HG02884 (cell line): ENCODE data around the gene TMEM43.

Experiments
- ATAC-seq: cut with Tn5 transposase; IDR thresholded peaks from one replicate; pipeline ENCODE4 v1.9.1; 2021; ENCODE audit warnings: mild to moderate bottlenecking, moderate library complexity; ENCODE audit not compliant: unreplicated experiment

TMEM43 gene

DNA sequence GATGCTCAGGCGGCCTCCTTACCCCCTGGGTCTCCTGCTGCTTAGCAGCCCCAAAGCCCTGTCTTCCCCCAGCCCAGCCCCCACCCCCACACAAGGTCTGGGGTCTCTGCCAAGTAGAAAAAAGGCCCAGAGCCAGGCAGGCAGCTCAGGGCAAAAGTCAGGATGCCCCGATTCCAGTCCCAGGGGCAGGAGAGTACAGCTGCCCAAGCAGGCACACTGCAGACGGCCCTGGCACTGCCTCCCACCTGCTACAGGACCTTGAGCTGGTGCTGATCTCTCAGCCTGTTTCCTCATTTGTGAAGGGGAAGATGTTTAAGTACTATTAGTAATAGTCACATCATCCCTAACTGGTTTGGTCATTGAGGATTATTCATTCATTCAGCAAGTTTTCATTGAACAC lies 12.6 kb downstream of the TMEM43 start:
- no peak for ATAC-seq

- ATAC-seq, result no peak
Observed at GRCh38 chr3:14138109-14138877, 13.4 kb downstream of the TMEM43 start.

DNA sequence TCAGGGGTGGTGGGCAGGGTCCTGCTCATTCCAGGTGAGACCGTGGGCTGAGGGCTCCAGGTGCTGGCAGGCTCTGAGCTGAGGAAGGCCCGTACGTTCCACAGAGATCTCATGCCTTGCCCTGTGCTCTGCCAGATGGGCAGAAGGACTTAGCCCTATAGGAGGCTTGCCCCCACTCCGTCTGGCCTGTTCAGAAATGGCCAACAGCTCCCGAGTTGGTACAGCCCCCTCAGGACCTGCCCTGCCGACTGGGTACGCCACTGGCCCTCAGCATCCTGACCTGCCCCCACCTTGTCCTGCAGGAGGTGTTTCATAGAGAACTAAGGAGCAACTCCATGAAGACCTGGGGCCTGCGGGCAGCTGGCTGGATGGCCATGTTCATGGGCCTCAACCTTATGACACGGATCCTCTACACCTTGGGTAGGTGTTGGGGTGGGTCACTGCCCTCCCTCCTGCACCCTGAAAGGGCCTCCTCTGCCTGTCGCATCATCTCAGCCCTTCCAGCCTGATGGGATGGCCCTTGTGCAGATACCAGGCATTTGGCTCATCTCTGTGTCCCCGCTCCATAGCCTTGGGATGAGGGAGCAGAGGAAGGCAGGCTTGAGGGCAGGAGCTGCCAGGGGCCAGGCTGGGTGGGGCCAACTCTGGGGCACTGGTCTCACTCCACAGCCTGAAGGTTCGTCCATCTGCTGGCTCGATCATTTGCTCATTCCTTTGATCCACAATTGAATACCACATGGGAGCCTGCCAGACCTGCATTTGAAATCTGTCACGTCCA lies 14.2 kb downstream of the TMEM43 start:
- no peak for ATAC-seq

GRCh38 chr3:14139771-14140170 lies 14.9 kb downstream of the TMEM43 start:
- ATAC-seq, result no peak

- no peak for ATAC-seq
Observed at GRCh38 chr3:14140668-14141067, 15.8 kb downstream of the TMEM43 start.

- ATAC-seq, result no peak
Observed at GRCh38 chr3:14141144-14141543, 16.3 kb downstream of the TMEM43 start.

DNA sequence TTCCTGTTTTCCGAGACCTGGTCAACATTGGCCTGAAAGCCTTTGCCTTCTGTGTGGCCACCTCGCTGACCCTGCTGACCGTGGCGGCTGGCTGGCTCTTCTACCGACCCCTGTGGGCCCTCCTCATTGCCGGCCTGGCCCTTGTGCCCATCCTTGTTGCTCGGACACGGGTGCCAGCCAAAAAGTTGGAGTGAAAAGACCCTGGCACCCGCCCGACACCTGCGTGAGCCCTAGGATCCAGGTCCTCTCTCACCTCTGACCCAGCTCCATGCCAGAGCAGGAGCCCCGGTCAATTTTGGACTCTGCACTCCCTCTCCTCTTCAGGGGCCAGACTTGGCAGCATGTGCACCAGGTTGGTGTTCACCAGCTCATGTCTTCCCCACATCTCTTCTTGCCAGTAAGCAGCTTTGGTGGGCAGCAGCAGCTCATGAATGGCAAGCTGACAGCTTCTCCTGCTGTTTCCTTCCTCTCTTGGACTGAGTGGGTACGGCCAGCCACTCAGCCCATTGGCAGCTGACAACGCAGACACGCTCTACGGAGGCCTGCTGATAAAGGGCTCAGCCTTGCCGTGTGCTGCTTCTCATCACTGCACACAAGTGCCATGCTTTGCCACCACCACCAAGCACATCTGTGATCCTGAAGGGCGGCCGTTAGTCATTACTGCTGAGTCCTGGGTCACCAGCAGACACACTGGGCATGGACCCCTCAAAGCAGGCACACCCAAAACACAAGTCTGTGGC lies 16.9 kb downstream of the TMEM43 start:
- no peak for ATAC-seq

DNA sequence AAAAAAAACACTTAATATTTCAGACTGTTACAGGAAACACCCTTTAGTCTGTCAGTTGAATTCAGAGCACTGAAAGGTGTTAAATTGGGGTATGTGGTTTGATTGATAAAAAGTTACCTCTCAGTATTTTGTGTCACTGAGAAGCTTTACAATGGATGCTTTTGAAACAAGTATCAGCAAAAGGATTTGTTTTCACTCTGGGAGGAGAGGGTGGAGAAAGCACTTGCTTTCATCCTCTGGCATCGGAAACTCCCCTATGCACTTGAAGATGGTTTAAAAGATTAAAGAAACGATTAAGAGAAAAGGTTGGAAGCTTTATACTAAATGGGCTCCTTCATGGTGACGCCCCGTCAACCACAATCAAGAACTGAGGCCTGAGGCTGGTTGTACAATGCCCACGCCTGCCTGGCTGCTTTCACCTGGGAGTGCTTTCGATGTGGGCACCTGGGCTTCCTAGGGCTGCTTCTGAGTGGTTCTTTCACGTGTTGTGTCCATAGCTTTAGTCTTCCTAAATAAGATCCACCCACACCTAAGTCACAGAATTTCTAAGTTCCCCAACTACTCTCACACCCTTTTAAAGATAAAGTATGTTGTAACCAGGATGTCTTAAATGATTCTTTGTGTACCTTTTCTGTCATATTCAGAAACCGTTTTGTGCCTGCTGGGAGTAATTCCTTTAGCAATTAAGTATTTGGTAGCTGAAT lies 17.9 kb downstream of the TMEM43 start:
- no peak for ATAC-seq

GRCh38 chr3:14143271-14144225 lies 18.7 kb downstream of the TMEM43 start:
- ATAC-seq, result no peak

DNA sequence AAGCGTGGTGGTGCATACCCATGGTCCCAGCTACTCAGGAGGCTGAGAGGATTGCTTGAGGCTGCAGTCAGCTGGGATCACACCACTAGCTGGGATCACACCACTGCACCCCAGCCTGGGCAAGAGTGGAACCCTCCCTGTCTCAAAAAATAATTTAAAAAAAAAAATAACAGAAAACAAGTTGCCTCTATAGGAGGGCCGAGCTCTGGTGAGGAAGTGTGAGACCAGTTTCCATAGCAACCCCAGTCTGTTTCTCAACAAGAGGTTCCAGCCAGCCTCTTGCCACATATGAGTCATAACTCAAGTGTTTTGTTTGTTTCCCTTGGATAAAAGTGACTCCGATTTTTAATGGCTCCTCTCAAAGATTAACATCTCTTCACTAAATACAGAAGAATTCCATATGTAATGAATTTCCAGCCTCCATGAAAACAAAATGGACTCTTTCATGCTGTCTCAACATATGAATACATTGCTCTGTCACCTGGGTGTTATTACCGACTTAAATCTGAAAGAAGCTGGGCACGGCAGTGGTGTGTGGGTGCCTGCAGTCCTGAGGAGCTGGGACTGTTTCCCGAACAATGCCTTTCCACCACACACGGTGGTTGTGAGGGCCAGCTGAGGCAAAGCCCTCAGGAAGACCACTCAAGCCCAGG lies 19.7 kb downstream of the TMEM43 start:
- peak; percentile 99 for ATAC-seq

- no peak for ATAC-seq
Observed at GRCh38 chr3:14145236-14145635, 20.4 kb downstream of the TMEM43 start.

- no peak for ATAC-seq
Observed at GRCh38 chr3:14145670-14146380, 21.0 kb downstream of the TMEM43 start.

- ATAC-seq, result no peak
Observed at GRCh38 chr3:14146381-14147065, 21.7 kb downstream of the TMEM43 start.

GRCh38 chr3:14147066-14147435 lies 22.2 kb downstream of the TMEM43 start:
- ATAC-seq, result no peak

GRCh38 chr3:14147617-14148016 lies 22.8 kb downstream of the TMEM43 start:
- no peak for ATAC-seq

- no peak for ATAC-seq
Observed at GRCh38 chr3:14148041-14148985, 23.5 kb downstream of the TMEM43 start.

DNA sequence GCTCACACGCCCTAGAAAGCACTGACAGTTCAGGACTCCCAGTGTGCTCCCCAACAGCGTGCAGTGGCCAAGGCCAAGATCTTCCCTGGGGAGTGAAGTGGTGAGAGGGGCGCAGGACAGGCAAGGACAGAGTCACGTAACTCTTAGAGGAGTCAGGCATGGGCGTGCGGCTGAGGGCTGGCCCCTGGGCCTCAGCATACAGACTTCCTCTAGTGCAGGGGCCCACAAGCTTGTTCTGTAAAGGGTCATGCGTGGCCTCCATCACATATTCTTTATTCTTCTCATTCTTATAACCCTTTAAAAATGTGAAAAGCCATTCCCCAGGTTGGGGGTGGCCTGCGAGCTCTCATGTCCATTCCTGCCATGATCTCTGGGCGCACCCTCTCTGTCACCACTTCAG lies 25.2 kb downstream of the TMEM43 start:
- ATAC-seq, result no peak
